GM18867 (cell line): Measurements from ENCODE around the gene CDH12.
"Not testable (repeated sequence)": the region's sequence is repeated elsewhere in the genome, so short reads cannot be mapped to it uniquely, and the experiment has no call there.

Source experiments
- ATAC-seq: cut with Tn5 transposase; IDR thresholded peaks from one replicate; pipeline ENCODE4 v1.9.1; 2021; ENCODE audit warnings: mild to moderate bottlenecking, moderate library complexity; ENCODE audit not compliant: unreplicated experiment

Gene CDH12

DNA sequence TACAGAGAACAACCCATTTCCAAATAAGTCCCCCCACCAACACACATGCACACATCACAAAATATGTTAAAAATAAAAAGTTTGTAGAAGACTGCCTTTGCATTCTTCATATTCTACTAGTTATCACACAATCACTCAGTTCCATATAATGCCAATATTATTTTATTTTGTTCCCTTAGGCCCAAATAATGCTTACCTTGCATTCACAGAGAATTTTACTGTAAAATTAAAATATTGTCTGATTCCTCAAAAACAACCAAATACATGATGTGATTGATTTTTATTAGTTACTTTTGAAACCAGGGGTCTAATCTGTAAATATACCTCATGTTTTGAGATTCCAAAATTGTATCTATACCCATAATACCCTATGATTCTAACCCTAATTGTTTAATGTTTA is 536.9 kb downstream of the CDH12 start:
- no peak for ATAC-seq

DNA sequence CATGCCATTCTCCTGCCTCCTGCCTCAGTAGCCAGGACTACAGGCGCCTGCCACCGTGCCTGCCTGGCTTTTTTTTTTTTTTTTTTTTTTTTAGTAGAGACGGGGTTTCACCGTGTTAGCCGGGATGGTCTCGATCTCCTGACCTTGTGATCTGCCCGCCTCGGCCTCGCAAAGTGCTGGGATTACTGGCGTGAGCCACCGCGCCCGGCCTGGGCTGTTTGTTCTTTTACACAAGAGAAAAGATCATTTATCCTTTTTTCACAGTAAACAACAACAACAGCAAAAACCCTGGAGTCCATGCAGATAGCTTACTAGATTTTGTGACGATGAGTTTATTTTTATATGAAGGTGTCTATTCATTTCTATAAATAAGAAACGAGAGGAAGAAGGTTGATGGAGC is 538.1 kb downstream of the CDH12 start:
- ATAC-seq, result not testable (repeated sequence)

GRCh38 chr5:22314548-22314947 is 538.6 kb downstream of the CDH12 start:
- ATAC-seq, result no peak

GRCh38 chr5:22306011-22306410 is 547.1 kb downstream of the CDH12 start:
- no peak for ATAC-seq

DNA sequence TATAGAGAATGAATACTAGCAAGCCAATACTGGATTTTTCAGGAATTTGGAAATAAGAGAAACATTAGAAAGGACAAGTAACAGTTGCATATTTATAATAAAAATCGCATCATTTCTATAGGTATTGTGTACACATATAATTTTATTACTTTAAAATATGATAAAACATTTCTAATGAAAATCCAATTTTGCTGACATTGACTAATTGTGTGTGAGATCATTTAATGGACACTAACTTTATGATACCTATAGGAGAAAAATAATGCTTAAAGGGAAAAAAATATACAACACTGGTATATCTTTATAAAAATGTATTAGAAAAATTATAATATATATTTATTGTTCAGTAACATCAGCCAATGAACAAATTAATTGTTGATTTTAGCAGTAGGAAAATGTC is 557.3 kb downstream of the CDH12 start:
- ATAC-seq, result no peak

DNA sequence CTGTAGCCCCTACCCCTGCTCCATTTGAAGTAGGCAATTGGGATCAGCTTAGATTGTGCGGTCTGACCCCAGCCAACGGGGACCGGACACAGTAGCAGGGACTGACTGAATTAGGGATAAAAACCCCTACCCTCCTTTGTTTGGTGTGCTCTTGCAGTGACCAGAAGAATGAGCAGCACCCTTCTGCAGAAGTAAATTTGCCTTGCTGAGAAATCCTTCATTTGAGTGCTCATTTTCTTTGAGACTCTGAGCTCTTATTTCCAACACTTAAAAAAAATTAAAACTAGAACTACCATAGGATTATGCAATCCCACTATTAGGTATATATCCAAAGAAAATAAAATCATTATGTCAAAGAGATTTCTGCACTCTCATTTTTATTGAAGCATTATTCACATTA is 560.0 kb downstream of the CDH12 start:
- ATAC-seq, result no peak

DNA sequence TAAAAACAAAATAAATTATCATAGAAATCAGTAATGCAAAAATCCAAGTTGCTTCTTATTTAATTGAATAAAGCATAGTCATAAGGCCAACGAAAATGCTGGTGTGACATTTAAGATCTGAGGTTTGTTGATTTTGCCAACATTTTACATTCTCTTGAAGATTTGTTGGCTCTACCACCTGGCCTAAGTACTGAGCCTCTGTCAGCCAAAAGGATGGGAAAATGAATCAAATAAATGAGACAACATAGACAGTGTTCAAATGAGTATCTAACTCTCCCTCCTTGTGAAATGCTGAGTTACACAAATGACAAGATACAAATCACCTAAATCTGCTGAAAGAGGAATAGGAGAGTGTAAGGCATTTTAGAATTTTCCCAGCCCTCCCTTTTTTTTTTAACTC is 575.0 kb downstream of the CDH12 start:
- no peak for ATAC-seq

DNA sequence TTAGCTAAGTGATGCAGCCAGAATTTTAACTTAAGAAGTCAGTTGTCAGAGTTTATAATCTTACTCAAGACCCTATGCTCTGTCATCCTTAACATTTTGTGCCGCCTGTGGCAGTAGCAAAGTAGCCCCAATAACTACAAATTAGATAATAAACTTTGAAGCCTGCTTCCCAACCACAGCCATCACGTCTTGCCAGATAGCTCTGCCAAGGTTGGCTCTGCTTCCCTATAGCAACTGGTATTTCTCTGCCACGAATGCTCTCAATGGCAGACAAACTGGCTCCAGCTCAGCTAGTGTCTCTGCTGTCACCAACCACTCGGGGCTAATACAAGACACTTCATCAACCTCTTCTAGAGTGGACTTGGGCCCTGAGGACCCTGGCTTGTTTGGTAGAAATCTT is 576.1 kb downstream of the CDH12 start:
- no peak for ATAC-seq

GRCh38 chr5:22265855-22266254 is 587.3 kb downstream of the CDH12 start:
- ATAC-seq, result not testable (repeated sequence)

DNA sequence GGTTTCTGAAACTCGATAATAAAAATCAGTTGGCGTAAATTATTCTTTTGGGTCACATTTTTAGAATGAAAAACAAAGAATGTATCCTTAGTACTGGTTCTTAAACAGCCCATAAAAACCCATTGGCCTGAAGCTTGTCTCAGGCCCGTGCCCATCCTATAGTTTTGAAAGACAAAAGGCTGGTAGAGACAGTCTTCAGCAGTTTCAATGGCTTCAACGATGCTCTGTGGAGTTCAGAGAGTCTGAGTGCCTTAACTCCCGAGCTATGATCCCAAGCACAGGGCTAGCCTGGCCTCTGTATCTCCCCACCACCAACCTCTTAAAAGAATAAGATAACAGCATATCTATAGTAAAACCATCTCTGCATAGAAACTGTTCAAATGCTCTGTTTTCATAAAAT is 595.0 kb downstream of the CDH12 start:
- no peak for ATAC-seq

DNA sequence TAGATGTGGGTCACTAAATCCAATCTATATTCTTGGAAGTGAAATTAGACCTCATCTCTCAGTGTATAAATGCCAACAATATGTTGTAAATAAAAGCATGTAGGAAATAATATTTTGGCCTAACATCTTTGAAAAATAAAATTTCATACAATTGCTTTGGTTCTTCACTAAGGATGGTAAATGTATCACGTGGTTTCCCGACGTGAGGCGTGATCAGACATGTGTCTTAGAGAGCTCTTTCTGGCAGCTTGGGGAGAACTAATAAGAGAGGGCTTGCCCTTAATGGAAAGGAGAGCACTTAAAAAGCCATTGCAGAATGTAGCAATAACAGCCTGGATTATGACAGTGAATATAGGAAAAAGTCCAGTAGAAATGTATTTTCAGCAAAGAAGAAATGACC is 602.6 kb downstream of the CDH12 start:
- ATAC-seq, result no peak

DNA sequence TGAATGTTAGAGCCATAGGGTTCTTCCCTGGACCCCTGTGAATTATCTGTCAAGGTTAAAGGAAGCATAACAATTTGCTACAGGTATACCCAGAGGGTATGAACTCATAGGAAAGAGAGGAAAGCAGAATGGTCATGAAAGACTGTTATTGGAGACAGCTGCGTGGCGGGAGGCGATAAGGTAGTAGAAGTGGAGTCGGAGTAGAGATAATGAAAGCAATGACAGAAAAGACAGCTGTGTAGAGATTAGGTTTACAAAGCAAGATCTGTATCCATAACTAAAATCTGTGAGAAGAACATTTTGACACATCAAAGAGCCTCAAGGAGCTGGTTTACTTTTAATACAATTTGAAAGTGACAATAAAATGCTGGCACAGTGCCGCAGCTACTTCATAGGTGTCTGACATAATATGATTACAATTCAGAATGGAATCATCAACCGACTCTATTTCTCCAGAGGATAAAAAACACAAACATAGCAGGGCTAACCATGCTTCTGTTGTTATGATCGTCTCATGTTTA is 603.9 kb downstream of the CDH12 start:
- no peak for ATAC-seq

GRCh38 chr5:22245770-22246169 is 607.4 kb downstream of the CDH12 start:
- ATAC-seq, result no peak

GRCh38 chr5:22242532-22242931 is 610.6 kb downstream of the CDH12 start:
- ATAC-seq, result no peak

- ATAC-seq, result no peak
These were observed 615.1 kb downstream of the CDH12 start for GRCh38 chr5:22238047-22238446.

DNA sequence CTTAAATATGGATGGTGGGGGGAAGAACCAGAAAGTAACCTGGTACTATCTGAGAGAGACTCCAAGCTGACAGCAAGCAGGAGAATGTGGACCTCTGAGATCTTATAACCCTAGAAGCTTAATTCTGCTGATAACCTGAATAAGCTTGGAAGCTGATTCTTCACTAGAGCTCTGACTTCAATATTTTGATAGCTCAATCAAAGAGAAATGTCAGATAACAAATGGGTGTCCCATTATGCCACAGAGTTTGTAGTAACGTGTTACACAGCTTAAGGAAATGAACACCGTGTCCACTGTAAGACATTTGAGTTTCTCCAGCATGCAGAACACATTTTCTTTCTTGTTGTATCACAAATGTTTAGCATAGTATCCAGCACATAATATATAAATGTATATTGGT is 626.7 kb downstream of the CDH12 start:
- no peak for ATAC-seq

DNA sequence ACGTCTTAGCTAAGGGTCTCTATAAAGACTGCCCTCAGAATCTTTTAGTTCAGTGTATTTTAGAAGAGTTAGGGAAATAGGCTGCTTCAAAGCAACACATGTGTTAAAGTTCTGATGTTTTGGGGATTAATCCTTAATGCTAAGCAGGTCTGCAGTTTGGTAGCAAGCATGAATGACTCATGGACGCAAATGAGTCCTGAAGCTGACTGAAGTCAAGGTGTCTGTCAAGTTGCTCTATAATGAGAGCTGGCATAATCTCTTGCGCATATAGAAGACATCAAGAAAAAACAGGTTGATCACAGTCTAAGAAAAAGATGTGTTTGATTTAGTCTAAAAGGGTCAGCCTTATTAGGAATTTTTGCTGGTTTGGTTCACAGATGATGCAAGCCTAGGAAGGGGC is 630.1 kb downstream of the CDH12 start:
- no peak for ATAC-seq

- ATAC-seq, result not testable (repeated sequence)
These were observed 639.2 kb downstream of the CDH12 start for GRCh38 chr5:22213703-22214495.

GRCh38 chr5:22212254-22212991 is 640.7 kb downstream of the CDH12 start:
- not testable (repeated sequence) for ATAC-seq

DNA sequence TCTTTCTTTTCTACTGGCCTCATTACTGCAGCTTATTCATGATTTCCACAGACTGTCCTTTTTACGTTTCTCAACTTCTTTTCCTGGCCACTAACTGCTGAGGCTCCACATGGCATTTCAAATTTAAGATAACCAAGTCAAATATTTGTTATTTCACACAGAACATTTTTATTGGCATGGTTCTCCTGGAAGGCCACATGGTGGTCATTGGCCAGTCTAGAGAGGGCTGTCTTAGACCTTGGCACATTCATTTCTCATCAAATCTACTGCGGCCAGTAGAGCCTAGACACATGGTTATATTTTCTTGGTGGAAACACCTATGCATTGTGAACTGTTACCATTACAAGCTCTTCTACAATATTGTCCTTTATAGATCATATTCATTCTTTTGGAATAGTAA is 644.7 kb downstream of the CDH12 start:
- not testable (repeated sequence) for ATAC-seq

- not testable (repeated sequence) for ATAC-seq
These were observed 664.5 kb downstream of the CDH12 start for GRCh38 chr5:22188651-22189050.

DNA sequence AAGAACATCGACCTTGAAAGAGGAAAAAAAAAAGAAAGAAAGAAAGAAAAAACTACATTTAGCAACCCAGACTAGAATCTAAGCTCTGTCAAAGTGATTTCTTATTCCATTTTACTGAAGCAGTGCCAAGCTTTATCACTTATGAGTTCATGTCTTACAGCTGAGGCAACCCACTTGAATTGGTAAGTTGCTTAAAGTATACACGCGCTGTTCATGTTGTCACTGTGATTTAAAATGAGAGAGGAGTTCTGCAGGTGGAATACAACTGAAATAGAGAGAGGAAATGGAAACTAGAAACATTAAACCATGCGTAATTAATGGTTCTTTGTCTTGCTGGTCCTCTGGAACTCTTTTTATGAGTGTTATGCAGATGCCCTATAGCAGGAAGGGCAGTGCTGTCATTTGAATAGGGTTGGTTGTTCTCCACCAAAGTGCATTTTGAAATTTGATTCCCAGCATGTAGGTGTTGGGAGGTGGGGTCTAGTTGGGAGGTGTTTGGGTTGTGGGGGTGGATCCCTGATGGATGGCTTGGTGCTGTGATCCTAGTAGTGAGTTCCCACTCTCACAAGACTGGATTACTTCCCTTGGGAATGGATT is 665.4 kb downstream of the CDH12 start:
- not testable (repeated sequence) for ATAC-seq
